Nephron (organoid): Measurements from ENCODE around the gene KDM4C.
A peak's percentile ranks its signal among the peaks of the same experiment; 100 is the strongest.

Experiments used
- H3K27ac Mint-ChIP-seq, 3 experiments: 2 replicates each; pipeline ENCODE4 v1.8.0; 2020; ENCODE audit warnings: mixed read lengths in 3 of 3, mild to moderate bottlenecking in 2 of 3, moderate library complexity in 1 of 3
- H3K27me3 Mint-ChIP-seq: 2 replicates; pipeline ENCODE4 v1.8.0; 2021; ENCODE audit warnings: low read depth, mild to moderate bottlenecking, moderate library complexity, mixed read lengths
- H3K36me3 Mint-ChIP-seq: 2 replicates; pipeline ENCODE4 v1.8.0; 2020; ENCODE audit warnings: low read depth, mixed read lengths
- H3K4me1 Mint-ChIP-seq: 2 replicates; pipeline ENCODE4 v1.8.0; 2020; ENCODE audit warnings: mixed read lengths
- H3K4me3 Mint-ChIP-seq, 3 experiments: 2 replicates each; pipeline ENCODE4 v1.8.0; 2020; ENCODE audit warnings: mild to moderate bottlenecking in 3 of 3, mixed read lengths in 3 of 3, moderate library complexity in 2 of 3
- H3K9me3 Mint-ChIP-seq: 2 replicates; pipeline ENCODE4 v1.8.0; 2020; ENCODE audit warnings: mixed read lengths
- CTCF ChIP-seq, 3 experiments: fragments of 200-600 bp; sonication (generic); IDR thresholded peaks; one replicate each; pipeline ENCODE4 v1.5.0; 2021; ENCODE audit warnings: antibody characterized with exemption in 3 of 3; ENCODE audit not compliant: unreplicated experiment in 3 of 3

KDM4C gene

GRCh38 chr9:6929441-6930215 lies 171.9 kb downstream of the KDM4C start:
- Mint-ChIP-seq H3K4me3 (no peak overlapping the region), H3K36me3 (peaks cover 4% of the 10 kb centered on the region), H3K4me1 (peaks cover 23% of the 10 kb centered on the region), H3K9me3 (no peaks in the 10 kb centered on the region), H3K27me3 (no peaks in the 10 kb centered on the region), H3K27ac (no peak overlapping the region)
- TF ChIP-seq CTCF (IDR thresholded peaks at IDR 0.05; ENCODE audit: unreplicated experiment in 3 of 3): no peak

- no peak for TF ChIP-seq CTCF (IDR thresholded peaks at IDR 0.05; ENCODE audit: unreplicated experiment in 3 of 3)
- Mint-ChIP-seq H3K36me3 (peaks cover 4% of the 10 kb centered on the region), H3K4me3 (no peak overlapping the region), H3K27ac (no peak overlapping the region), H3K4me1 (peaks cover 23% of the 10 kb centered on the region), H3K27me3 (no peaks in the 10 kb centered on the region), H3K9me3 (no peaks in the 10 kb centered on the region)
These were observed 173.1 kb downstream of the KDM4C start for GRCh38 chr9:6930827-6931226.

- Mint-ChIP-seq H3K36me3 (peaks cover 4% of the 10 kb centered on the region), H3K9me3 (no peaks in the 10 kb centered on the region), H3K27me3 (no peaks in the 10 kb centered on the region), H3K27ac (peak overlapping the region in 1 of 3 experiments; percentile 31), H3K4me1 (peaks cover 23% of the 10 kb centered on the region), H3K4me3 (no peak overlapping the region)
- TF ChIP-seq CTCF (IDR thresholded peaks at IDR 0.05; ENCODE audit: unreplicated experiment in 3 of 3): no peak
These were observed 174.1 kb downstream of the KDM4C start for GRCh38 chr9:6931913-6932312.

- Mint-ChIP-seq H3K9me3 (no peaks in the 10 kb centered on the region), H3K27me3 (no peaks in the 10 kb centered on the region), H3K4me1 (peaks cover 21% of the 10 kb centered on the region), H3K27ac (no peak overlapping the region), H3K36me3 (peaks cover 8% of the 10 kb centered on the region), H3K4me3 (no peak overlapping the region)
- TF ChIP-seq CTCF (IDR thresholded peaks at IDR 0.05; ENCODE audit: unreplicated experiment in 3 of 3): no peak
These were observed 178.3 kb downstream of the KDM4C start for GRCh38 chr9:6936103-6936502.

GRCh38 chr9:6937209-6937608 lies 179.4 kb downstream of the KDM4C start:
- H3K27ac Mint-ChIP-seq: no peak overlapping the region
- H3K9me3 Mint-ChIP-seq: no peaks in the 10 kb centered on the region
- H3K4me1 Mint-ChIP-seq: peaks cover 13% of the 10 kb centered on the region
- H3K27me3 Mint-ChIP-seq: no peaks in the 10 kb centered on the region
- no peak for TF ChIP-seq CTCF (IDR thresholded peaks at IDR 0.05; ENCODE audit: unreplicated experiment in 3 of 3)
- H3K36me3 Mint-ChIP-seq: peaks cover 8% of the 10 kb centered on the region
- no peak overlapping the region for H3K4me3 Mint-ChIP-seq

GRCh38 chr9:6938447-6938846 lies 180.7 kb downstream of the KDM4C start:
- H3K9me3 Mint-ChIP-seq: no peaks in the 10 kb centered on the region
- H3K4me3 Mint-ChIP-seq: peak overlapping the region in 1 of 3 experiments; percentile 3
- H3K27me3 Mint-ChIP-seq: no peaks in the 10 kb centered on the region
- no peak overlapping the region for H3K27ac Mint-ChIP-seq
- peaks cover 6% of the 10 kb centered on the region for H3K36me3 Mint-ChIP-seq
- no peak for TF ChIP-seq CTCF (IDR thresholded peaks at IDR 0.05; ENCODE audit: unreplicated experiment in 3 of 3)
- peaks cover 9% of the 10 kb centered on the region for H3K4me1 Mint-ChIP-seq
